Fibroblast of lung (primary cell): ENCODE results near the gene CDC34. TPM values are rescaled to one million over a fixed set of nuclear protein-coding genes. Genes with fewer than 3 reads are reported as not detected.

ENCODE experiments used
- DNase-seq, 2 donors: peaks; one replicate each; pipeline versions ENCODE4 v3.0.0 to v3.0.0-alpha.2; 2010; ENCODE audit warnings: low read depth in 2 of 2
- H2AFZ ChIP-seq: 2 replicates; pipeline ENCODE4 v1.5.1; 2012; ENCODE audit warnings: low read length, control low read depth, inconsistent platforms
- H3K27ac ChIP-seq: 2 replicates; pipeline ENCODE4 v1.5.1; 2011; ENCODE audit warnings: low read length, control low read depth; ENCODE audit not compliant: insufficient read depth
- H3K27me3 ChIP-seq: 2 replicates; pipeline ENCODE4 v1.5.1; 2011; ENCODE audit warnings: mild to moderate bottlenecking, low read length; ENCODE audit not compliant: control insufficient read depth, insufficient read depth
- H3K36me3 ChIP-seq: 2 replicates; pipeline ENCODE4 v1.5.1; 2011; ENCODE audit warnings: low read length; ENCODE audit not compliant: control insufficient read depth, insufficient read depth
- H3K4me1 ChIP-seq: 2 replicates; pipeline ENCODE4 v1.5.1; 2011; ENCODE audit warnings: low read length; ENCODE audit not compliant: control insufficient read depth, insufficient read depth; ENCODE audit errors: extremely low read depth
- H3K4me2 ChIP-seq: 2 replicates; pipeline ENCODE4 v1.5.1; 2011; ENCODE audit warnings: low read length, control low read depth; ENCODE audit not compliant: insufficient read depth; ENCODE audit errors: extremely low read depth
- H3K4me3 ChIP-seq, 4 experiments: fragments of 200-600 bp in 1 of 4; sonication (generic) in 1 of 4; replicated peaks in 1 of 4; 2 replicates each; pipeline ENCODE4 v1.5.1; 2011 to 2016; ENCODE audit warnings: low read length in 4 of 4, low read depth in 3 of 4, mild to moderate bottlenecking in 3 of 4, control low read depth in 2 of 4, inconsistent platforms in 1 of 4, mixed read lengths in 1 of 4; ENCODE audit not compliant: insufficient read depth in 1 of 4; ENCODE audit errors: control extremely low read depth in 1 of 4
- H3K79me2 ChIP-seq: 2 replicates; pipeline ENCODE4 v1.5.1; 2012; ENCODE audit warnings: mild to moderate bottlenecking, low read length, inconsistent platforms; ENCODE audit not compliant: control insufficient read depth, insufficient read depth
- H3K9ac ChIP-seq: 2 replicates; pipeline ENCODE4 v1.5.1; 2011; ENCODE audit warnings: mild to moderate bottlenecking, low read length, control low read depth; ENCODE audit not compliant: insufficient read depth
- H3K9me3 ChIP-seq: 2 replicates; pipeline ENCODE4 v1.5.1; 2012; ENCODE audit warnings: low read depth, low read length; ENCODE audit not compliant: control insufficient read depth, insufficient read depth
- H4K20me1 ChIP-seq: 2 replicates; pipeline ENCODE4 v1.5.1; 2011; ENCODE audit warnings: low read length; ENCODE audit not compliant: control insufficient read depth, insufficient read depth; ENCODE audit errors: extremely low read depth
- EZH2 ChIP-seq: IDR thresholded peaks from 2 replicates; pipeline ENCODE4 v1.5.1; 2012; ENCODE audit warnings: low read length, control low read depth, mild to moderate bottlenecking; ENCODE audit errors: missing control alignments
- polyA plus RNA-seq, 2 donors: library from polyadenylated mRNA; depleted of rRNA in 1 of 2; stranded (reverse) in 1 of 2; unstranded in 1 of 2; fragments of >200 nt; gene quantifications; 2 replicates each; pipeline ENCODE4 v1.2.1, GENCODE V29; 2011 to 2012; ENCODE audit warnings: missing spikeins in 1 of 2
- total RNA-seq: library from RNA; depleted of rRNA; stranded (reverse); fragments of >200 nt; gene quantifications from 2 replicates; pipeline ENCODE4 v1.2.1, GENCODE V29; 2014
- TF ChIP-seq, protein P1 (sequence below), 2 donors: IDR thresholded peaks in 1 of 2; conservative IDR thresholded peaks in 1 of 2; 1 replicate in 1 of 2; 2 replicates in 1 of 2; pipeline ENCODE4 v1.5.1; 2011 to 2012; ENCODE audit warnings: low read length in 2 of 2, control low read depth in 1 of 2, inconsistent platforms in 1 of 2, low read depth in 1 of 2, mild to moderate bottlenecking in 1 of 2

Gene CDC34
- total and polyA plus RNA-seq, 2 donors (not counting 1 experiment from before 2014, with no cell fraction given): 23.3 to 72.5 TPM

GRCh38 chr19:525857-526419, 5.6 kb upstream of the CDC34 start:
- no peaks in the 10 kb centered on the region for H3K9me3 ChIP-seq
- no peak overlapping the region for H3K27ac ChIP-seq
- TF ChIP-seq EZH2: no peak
- TF ChIP-seq, protein P1, sequence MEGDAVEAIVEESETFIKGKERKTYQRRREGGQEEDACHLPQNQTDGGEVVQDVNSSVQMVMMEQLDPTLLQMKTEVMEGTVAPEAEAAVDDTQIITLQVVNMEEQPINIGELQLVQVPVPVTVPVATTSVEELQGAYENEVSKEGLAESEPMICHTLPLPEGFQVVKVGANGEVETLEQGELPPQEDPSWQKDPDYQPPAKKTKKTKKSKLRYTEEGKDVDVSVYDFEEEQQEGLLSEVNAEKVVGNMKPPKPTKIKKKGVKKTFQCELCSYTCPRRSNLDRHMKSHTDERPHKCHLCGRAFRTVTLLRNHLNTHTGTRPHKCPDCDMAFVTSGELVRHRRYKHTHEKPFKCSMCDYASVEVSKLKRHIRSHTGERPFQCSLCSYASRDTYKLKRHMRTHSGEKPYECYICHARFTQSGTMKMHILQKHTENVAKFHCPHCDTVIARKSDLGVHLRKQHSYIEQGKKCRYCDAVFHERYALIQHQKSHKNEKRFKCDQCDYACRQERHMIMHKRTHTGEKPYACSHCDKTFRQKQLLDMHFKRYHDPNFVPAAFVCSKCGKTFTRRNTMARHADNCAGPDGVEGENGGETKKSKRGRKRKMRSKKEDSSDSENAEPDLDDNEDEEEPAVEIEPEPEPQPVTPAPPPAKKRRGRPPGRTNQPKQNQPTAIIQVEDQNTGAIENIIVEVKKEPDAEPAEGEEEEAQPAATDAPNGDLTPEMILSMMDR (conservative IDR thresholded peaks at IDR 0.05 in 1 of 2, IDR thresholded peaks at IDR 0.05 in 1 of 2; ENCODE audit: low read depth in 1 of 2, low read length in 2 of 2): no peak
- H2AFZ ChIP-seq: no peak overlapping the region
- no peaks in the 10 kb centered on the region for H3K36me3 ChIP-seq
- no peak for DNase-seq
- no peak overlapping the region for H3K4me2 ChIP-seq
- H3K27me3 ChIP-seq: no peaks in the 10 kb centered on the region
- no peaks in the 10 kb centered on the region for H3K4me1 ChIP-seq
- no peak overlapping the region for H3K9ac ChIP-seq
- no peaks in the 10 kb centered on the region for H4K20me1 ChIP-seq
- no peaks in the 10 kb centered on the region for H3K79me2 ChIP-seq
- H3K4me3 ChIP-seq: no peak overlapping the region

- Histone ChIP-seq H2AFZ (peak overlapping the region; percentile 77), H3K9me3 (no peaks in the 10 kb centered on the region), H3K27me3 (no peaks in the 10 kb centered on the region), H3K27ac (no peak overlapping the region), H3K9ac (peak overlapping the region; percentile 67), H3K79me2 (peaks cover 35% of the 10 kb centered on the region), H3K4me1 (peaks cover 2% of the 10 kb centered on the region), H3K4me2 (peak overlapping the region; percentile 80), H3K36me3 (peaks cover under 1% of the 10 kb centered on the region), H4K20me1 (no peaks in the 10 kb centered on the region), H3K4me3 (peak overlapping the region; percentile 50 to 78 (median 64))
- no peak for TF ChIP-seq EZH2
- TF ChIP-seq, protein P1 (conservative IDR thresholded peaks at IDR 0.05 in 1 of 2, IDR thresholded peaks at IDR 0.05 in 1 of 2; ENCODE audit: low read depth in 1 of 2, low read length in 2 of 2): no peak
- no peak for DNase-seq
These were observed 1.2 kb upstream of the CDC34 start for GRCh38 chr19:530134-531008.

DNA sequence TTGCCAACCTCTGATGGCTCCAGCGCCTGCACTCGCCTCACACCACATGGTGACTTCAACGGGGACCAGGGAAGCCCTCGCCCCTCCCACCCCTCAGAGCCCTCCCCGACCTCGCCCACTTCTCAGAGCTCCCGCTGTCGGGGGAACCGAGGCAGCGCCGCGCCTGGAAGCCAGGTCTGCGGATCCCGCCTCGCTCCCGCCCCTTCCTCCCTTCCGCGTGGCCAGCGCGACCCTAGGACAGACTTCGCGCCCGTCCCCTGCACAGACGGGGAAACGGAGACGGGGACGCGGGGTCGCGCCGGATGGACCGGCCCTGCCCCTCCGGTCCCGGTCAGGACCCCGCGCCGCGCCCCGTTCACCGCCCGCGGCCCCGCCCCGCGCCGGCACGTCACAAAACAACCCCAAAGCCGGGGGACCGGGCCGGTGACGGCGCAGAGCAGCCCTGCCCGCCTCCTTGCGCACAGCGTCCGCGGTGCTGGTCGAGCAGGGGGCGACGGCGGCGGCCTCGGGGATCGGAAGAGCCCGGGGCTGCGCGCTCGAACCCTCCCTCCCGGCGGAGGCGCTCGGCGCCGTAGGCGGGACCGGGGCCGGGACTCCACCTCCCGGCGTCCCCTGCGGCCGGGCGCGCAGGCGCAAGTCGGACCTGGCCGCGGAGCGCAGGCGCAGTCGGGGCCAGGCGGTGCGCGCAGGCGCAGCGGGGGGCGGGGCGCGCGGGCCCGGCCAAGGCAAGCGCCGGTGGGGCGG, 379 bp upstream of the CDC34 start:
- no peaks in the 10 kb centered on the region for H4K20me1 ChIP-seq
- peak overlapping the region; percentile 80 for H3K4me2 ChIP-seq
- peak overlapping the region; percentile 50 to 78 (median 64) for H3K4me3 ChIP-seq
- peaks cover 4% of the 10 kb centered on the region for H3K36me3 ChIP-seq
- H2AFZ ChIP-seq: peak overlapping the region; percentile 77
- no peaks in the 10 kb centered on the region for H3K27me3 ChIP-seq
- no peak for TF ChIP-seq EZH2
- TF ChIP-seq, protein P1 (conservative IDR thresholded peaks at IDR 0.05 in 1 of 2, IDR thresholded peaks at IDR 0.05 in 1 of 2; ENCODE audit: low read depth in 1 of 2, low read length in 2 of 2): no peak
- peak overlapping the region; percentile 72 for H3K27ac ChIP-seq
- peak overlapping the region; percentile 67 for H3K9ac ChIP-seq
- H3K9me3 ChIP-seq: no peaks in the 10 kb centered on the region
- DNase-seq: peak; percentile 67 to 79
- peaks cover 43% of the 10 kb centered on the region for H3K79me2 ChIP-seq
- H3K4me1 ChIP-seq: peaks cover 2% of the 10 kb centered on the region
